Neural crest cell (in vitro differentiated cells): ENCODE results near the gene DEDD. TPM values are rescaled to one million over a fixed set of nuclear protein-coding genes. Genes with fewer than 3 reads are reported as not detected.

Experiments
- DNase-seq: peaks from one replicate; pipeline ENCODE4 v3.0.0; 2021; ENCODE audit warnings: low read depth, mixed read lengths, low spot score
- H3K27ac Mint-ChIP-seq: one replicate; pipeline ENCODE4 v1.8.0; 2021; ENCODE audit warnings: mild to moderate bottlenecking, mixed read lengths; ENCODE audit not compliant: unreplicated experiment
- H3K27me3 Mint-ChIP-seq: 2 replicates; pipeline ENCODE4 v1.8.0; 2021; ENCODE audit warnings: low read depth, mild to moderate bottlenecking, mixed read lengths
- H3K36me3 Mint-ChIP-seq: 2 replicates; pipeline ENCODE4 v1.8.0; 2021; ENCODE audit warnings: low read depth, mild to moderate bottlenecking, mixed read lengths
- H3K4me1 Mint-ChIP-seq: 2 replicates; pipeline ENCODE4 v1.8.0; 2021; ENCODE audit warnings: mixed read lengths
- H3K4me3 Mint-ChIP-seq: one replicate; pipeline ENCODE4 v1.8.0; 2021; ENCODE audit warnings: mild to moderate bottlenecking, mixed read lengths
- H3K9me3 Mint-ChIP-seq: 2 replicates; pipeline ENCODE4 v1.8.0; 2021; ENCODE audit warnings: mixed read lengths
- CTCF ChIP-seq: fragments of 200-600 bp; sonication (generic); conservative IDR thresholded peaks from 2 replicates; pipeline ENCODE4 v1.5.0; 2021; ENCODE audit warnings: antibody characterized with exemption, mild to moderate bottlenecking
- total RNA-seq: library from RNA; stranded (reverse); gene quantifications from 2 replicates; pipeline ENCODE4 v1.2.1, GENCODE V29; 2021

DEDD gene
- total RNA-seq, 1 donor from 2014 or later, result 36.2 TPM

- TF ChIP-seq CTCF, result no peak
These were observed 26.0 kb downstream of the DEDD start for GRCh38 chr1:161106431-161106830.

GRCh38 chr1:161100556-161100955 is 31.9 kb downstream of the DEDD start:
- peaks cover 5% of the 10 kb centered on the region for H3K36me3 Mint-ChIP-seq
- peaks cover 15% of the 10 kb centered on the region for H3K27me3 Mint-ChIP-seq
- no peak for DNase-seq
- TF ChIP-seq CTCF, result no peak
- peaks cover 18% of the 10 kb centered on the region for H3K4me1 Mint-ChIP-seq
- no peak overlapping the region for H3K4me3 Mint-ChIP-seq
- H3K9me3 Mint-ChIP-seq, result no peaks in the 10 kb centered on the region
- H3K27ac Mint-ChIP-seq, result no peak overlapping the region

More at GRCh38 chr1:161106431-161106830, 26.0 kb downstream of the DEDD start:
- no peak overlapping the region for H3K4me3 Mint-ChIP-seq
- H3K27ac Mint-ChIP-seq, result peak overlapping the region; percentile 2
- no peaks in the 10 kb centered on the region for H3K4me1 Mint-ChIP-seq
- no peak for DNase-seq
- H3K36me3 Mint-ChIP-seq, result peaks cover 3% of the 10 kb centered on the region
- no peaks in the 10 kb centered on the region for H3K9me3 Mint-ChIP-seq
- no peaks in the 10 kb centered on the region for H3K27me3 Mint-ChIP-seq

- peaks cover 23% of the 10 kb centered on the region for H3K4me1 Mint-ChIP-seq
- no peak for TF ChIP-seq CTCF
- DNase-seq, result no peak
- no peak overlapping the region for H3K27ac Mint-ChIP-seq
- H3K4me3 Mint-ChIP-seq, result peak overlapping the region; percentile 82
- peaks cover 5% of the 10 kb centered on the region for H3K36me3 Mint-ChIP-seq
- peaks cover 19% of the 10 kb centered on the region for H3K27me3 Mint-ChIP-seq
- no peaks in the 10 kb centered on the region for H3K9me3 Mint-ChIP-seq
These were observed 33.2 kb downstream of the DEDD start for GRCh38 chr1:161099090-161099802.

- Mint-ChIP-seq H3K27ac (peak within 1 kb of the TSS; percentile 48), H3K27me3 (peaks cover 19% of the 10 kb centered on the region), H3K36me3 (peaks cover 5% of the 10 kb centered on the region), H3K4me3 (peak within 1 kb of the TSS; percentile 92), H3K4me1 (peaks cover 23% of the 10 kb centered on the region), H3K9me3 (no peaks in the 10 kb centered on the region)
- peak; percentile 74 for DNase-seq
- TF ChIP-seq CTCF, result peak; percentile 29
These were observed 34.0 kb downstream of the DEDD start, which contains the start of gene KLHDC9 for GRCh38 chr1:161098210-161099068. Gene KLHDC9, plus strand, starts transcription at chr1:161098361. Its CDS starts 175 bp downstream, at chr1:161098536.

- TF ChIP-seq CTCF, result no peak
- Mint-ChIP-seq H3K27ac (no peak overlapping the region), H3K27me3 (peaks cover 19% of the 10 kb centered on the region), H3K36me3 (peaks cover 2% of the 10 kb centered on the region), H3K9me3 (no peaks in the 10 kb centered on the region), H3K4me1 (peaks cover 23% of the 10 kb centered on the region), H3K4me3 (peak overlapping the region; percentile 59)
- DNase-seq, result no peak
These were observed 35.9 kb downstream of the DEDD start for GRCh38 chr1:161096530-161096929.
